ENCODE measurements around the gene RAC2.

GRCh38 chr22:37275134-37275533 is 31.1 kb upstream of the RAC2 start:
- TF ChIP-seq POLR2AphosphoS5 (IDR thresholded peaks at IDR 0.05; ENCODE audit: control insufficient read depth, insufficient read depth, low read depth, low read length) (no peak), DPF2 (IDR thresholded peaks at IDR 0.05) (no peak), CXXC5 (CRISPR knock-in tag; IDR thresholded peaks at IDR 0.05) (no peak), CUX1 (CRISPR knock-in tag; IDR thresholded peaks at IDR 0.05) (no peak)

All from K562 (cell line).